Fibroblast of the aortic adventitia (primary cell): ENCODE data around the gene ZNF711. TPM values are rescaled to one million over a fixed set of nuclear protein-coding genes. Genes with fewer than 3 reads are reported as not detected.
A peak's percentile ranks its signal among the peaks of the same experiment; 100 is the strongest.
"Not testable (repeated sequence)": the region's sequence is repeated elsewhere in the genome, so short reads cannot be mapped to it uniquely, and the experiment has no call there.

ENCODE experiments used
- DNase-seq: peaks from one replicate; pipeline ENCODE4 v3.0.0-alpha.2; 2010; ENCODE audit warnings: low read depth
- H3K4me3 ChIP-seq: 2 replicates; pipeline ENCODE4 v1.5.1; 2011; ENCODE audit warnings: low read depth, mild to moderate bottlenecking, control low read depth, low read length, moderate library complexity
- total RNA-seq: library from RNA; depleted of rRNA; stranded (reverse); fragments of >200 nt; gene quantifications from 2 replicates; pipeline ENCODE4 v1.2.3, GENCODE V29; 2012; ENCODE audit warnings: low replicate concordance
- TF ChIP-seq, protein P1 (sequence below): IDR thresholded peaks from 2 replicates; pipeline ENCODE4 v1.5.1; 2011; ENCODE audit warnings: mild to moderate bottlenecking, low read length, control low read depth, inconsistent platforms; ENCODE audit not compliant: insufficient read depth

Gene ZNF711
- total RNA-seq, 1 donor: 0.09 TPM

DNA sequence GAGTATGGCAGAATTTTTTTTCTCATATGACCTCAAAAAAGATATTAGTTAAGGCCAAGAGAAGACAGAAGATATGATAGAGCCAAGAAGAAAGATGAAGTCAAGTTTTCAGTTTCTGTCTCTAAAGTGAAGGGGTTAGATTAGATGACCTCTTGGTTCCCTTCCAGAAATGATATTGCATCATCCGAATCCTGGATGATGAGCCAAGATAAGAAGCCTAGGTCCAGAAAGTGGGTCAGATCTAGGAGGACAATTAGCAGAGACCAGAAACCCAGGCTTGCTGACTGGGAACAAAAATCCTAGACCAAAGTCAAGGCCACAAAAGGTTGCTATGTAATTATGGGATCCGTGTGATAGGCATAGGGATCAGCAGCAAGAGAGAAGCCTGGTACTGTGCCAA lies 20.4 kb upstream of the ZNF711 start:
- H3K4me3 ChIP-seq: no peak overlapping the region
- DNase-seq: no peak
- TF ChIP-seq, protein P1, sequence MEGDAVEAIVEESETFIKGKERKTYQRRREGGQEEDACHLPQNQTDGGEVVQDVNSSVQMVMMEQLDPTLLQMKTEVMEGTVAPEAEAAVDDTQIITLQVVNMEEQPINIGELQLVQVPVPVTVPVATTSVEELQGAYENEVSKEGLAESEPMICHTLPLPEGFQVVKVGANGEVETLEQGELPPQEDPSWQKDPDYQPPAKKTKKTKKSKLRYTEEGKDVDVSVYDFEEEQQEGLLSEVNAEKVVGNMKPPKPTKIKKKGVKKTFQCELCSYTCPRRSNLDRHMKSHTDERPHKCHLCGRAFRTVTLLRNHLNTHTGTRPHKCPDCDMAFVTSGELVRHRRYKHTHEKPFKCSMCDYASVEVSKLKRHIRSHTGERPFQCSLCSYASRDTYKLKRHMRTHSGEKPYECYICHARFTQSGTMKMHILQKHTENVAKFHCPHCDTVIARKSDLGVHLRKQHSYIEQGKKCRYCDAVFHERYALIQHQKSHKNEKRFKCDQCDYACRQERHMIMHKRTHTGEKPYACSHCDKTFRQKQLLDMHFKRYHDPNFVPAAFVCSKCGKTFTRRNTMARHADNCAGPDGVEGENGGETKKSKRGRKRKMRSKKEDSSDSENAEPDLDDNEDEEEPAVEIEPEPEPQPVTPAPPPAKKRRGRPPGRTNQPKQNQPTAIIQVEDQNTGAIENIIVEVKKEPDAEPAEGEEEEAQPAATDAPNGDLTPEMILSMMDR: no peak

DNA sequence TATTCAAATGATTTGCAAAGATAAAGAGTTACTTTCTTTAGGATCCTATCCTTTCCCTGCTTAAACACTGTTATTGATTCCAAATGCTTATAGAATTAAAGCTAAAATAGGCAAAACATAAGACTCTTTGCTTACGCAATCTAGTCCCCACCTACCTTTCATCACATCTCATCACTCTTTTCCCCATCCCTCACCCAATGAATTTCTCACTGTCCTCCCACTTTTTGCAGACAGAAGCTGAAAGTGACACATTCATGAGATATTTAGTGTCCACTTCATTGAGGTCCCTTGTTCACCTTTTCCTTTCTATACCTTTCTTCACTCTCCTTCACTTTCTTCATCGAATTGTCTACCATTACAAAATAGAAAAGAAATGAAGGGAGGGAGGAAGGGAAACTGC lies 636 bp upstream of the ZNF711 start:
- no peak overlapping the region for H3K4me3 ChIP-seq
- DNase-seq: no peak
- TF ChIP-seq, protein P1: no peak

DNA sequence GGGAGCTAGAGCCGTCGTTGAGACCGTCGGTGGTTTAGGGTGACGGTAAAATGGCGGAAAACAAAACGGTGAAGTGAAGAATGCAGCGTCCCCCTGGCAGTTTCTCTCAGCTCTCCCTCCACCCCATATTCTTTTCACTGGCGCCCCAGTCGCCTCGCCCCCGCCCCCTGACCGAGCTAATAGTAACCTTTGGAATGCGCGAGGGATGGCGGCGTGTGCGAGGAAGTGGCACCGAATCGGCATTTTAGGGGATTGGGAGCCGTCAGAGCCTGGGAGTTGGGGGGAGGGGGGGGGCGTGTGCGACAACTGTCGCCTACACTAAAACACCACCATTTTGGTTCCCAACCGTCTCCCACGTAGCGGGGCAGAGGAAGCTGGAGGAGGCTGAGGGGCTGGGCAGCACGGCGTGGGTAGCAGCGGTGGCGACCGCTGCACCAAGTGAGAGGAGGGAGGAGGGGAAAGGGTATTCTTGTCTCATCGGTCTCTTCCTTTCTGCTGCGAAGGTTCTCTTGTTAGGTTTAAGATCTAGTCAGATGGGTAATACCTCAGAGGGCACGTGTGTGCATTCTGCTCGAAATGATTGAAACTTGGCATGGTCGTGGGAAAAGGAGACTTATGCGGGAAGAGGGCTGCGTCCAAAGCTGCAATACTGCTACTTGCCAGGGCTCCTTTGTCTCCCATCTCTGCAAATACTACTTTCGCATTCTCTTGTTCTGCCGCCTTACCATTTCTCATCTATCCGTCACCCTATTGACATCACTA lies 840 bp downstream of the ZNF711 start:
- no peak for DNase-seq
- peak overlapping the region; percentile 44 for H3K4me3 ChIP-seq
- TF ChIP-seq, protein P1: no peak

DNA sequence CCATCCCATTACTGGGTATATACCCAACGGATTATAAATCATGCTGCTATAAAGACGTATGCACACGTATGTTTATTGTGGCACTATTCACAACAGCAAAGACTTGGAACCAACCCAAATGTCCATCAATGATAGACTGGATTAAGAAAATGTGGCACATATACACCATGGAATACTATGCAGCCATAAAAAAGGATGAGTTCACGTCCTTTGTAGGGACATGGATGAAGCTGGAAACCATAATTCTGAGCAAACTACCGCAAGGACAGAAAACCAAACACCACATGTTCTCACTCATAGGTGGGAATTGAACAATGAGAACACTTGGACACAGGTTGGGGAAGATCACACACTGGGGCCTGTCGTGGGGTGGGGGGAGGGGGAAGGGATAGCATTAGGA lies 41.5 kb downstream of the ZNF711 start:
- DNase-seq, H3K4me3 ChIP-seq: not testable (repeated sequence)

DNA sequence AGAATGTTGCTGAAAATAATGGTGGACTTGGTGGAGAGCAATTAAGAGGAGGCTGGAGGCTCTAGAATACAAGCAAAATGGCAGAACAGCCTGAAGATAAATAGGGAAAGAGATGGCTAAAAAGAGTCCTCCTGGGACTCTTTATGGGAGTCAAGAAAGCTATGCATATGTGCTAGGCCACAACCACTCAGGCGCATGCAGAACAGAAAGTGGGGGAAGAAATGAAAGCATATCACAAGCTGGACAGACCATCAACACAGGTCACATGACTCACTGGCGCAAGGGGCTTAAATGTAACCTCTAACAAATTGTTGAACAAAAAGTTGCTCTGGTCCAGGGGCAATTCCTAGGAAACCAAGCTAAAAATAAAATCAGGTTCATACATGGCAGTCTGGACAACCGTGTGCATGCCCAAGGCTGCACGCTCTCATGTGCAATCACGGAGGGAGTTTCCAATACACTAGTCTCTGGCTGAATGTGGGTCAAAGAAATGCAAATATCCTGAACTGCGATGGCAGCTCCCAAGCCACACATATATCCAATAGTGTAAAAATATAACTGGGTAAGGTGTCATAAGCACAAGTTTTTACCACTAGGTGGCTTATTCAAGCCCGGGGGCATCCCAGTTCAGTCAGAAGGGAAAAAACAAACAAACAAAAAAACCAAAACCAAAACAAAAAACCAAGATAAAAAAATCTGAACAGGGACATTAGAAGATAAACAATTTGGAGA lies 45.4 kb downstream of the ZNF711 start:
- TF ChIP-seq, protein P1: no peak
- DNase-seq: no peak
- no peak overlapping the region for H3K4me3 ChIP-seq

DNA sequence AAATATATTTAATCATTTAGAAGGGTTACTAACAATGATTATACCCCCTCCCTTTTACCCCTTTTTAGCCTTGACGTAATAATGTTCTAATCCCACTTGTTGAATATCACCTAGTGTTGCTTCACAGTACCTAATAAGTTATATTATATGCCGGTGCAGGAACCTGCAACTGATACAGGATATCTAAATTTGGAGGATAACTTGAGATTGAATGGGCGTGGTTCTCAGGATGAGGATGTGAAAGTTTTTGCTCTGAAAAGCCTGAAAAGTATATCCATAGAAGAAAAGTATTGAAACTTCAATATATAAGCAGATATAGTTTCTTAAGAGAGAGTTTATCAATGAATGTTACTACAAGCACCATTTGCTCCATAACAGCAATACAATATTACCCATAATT lies 59.8 kb downstream of the ZNF711 start:
- H3K4me3 ChIP-seq: no peak overlapping the region
- TF ChIP-seq, protein P1: no peak
- no peak for DNase-seq

DNA sequence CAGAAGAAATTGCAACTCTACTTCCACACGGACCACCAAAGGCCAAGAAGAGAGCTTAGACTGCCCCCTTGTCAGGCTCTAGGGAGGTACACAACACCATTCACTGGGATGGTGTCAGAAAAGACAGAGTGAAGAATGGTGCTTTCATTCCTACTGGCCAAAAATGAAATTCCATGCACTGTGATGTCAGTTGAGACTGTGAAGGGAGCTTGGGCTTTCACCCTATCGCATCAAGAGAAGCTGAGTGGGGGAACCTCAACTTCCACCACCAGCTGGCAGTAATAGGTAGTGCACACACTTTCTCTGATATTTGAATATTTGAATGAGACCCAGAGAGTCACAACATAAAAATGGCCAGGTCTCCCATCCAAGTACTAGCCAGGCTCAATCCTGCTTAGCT lies 65.9 kb downstream of the ZNF711 start:
- no peak for DNase-seq
- TF ChIP-seq, protein P1: no peak
- no peak overlapping the region for H3K4me3 ChIP-seq

DNA sequence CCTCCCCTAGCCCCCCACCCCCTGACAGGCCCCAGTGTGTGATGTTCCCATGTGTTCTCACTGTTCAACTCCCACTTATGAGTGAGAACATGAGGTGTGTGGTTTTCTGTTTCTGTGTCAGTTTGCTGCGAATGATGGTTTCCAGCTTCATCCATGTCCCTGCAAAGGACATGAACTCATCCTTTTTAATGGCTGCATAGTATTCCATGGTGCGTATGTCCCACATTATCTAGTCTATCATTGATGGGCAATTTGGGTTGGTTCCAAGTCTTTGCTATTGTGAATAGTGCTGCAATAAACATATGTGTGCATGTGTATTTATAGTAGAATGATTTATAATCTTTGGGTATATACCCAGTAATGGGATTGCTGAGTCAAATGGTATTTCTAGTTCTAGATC lies 67.6 kb downstream of the ZNF711 start:
- not testable (repeated sequence) for H3K4me3 ChIP-seq, DNase-seq
